ENCODE data around the gene LRRC57. TPM values are rescaled to one million over a fixed set of nuclear protein-coding genes. Genes with fewer than 3 reads are reported as not detected.

The LRRC57 gene
- total and polyA plus RNA-seq, 4 experiments from 2014 or later, result 6.6 to 20.0 (median 14.1) TPM

GRCh38 chr15:42502477-42502876, 46.1 kb downstream of the LRRC57 start:
- Histone ChIP-seq H3K27ac (ENCODE audit: low read depth, low read length) (no peak overlapping the region), H3K4me1 (ENCODE audit: insufficient read depth, low read length) (peaks cover 13% of the 10 kb centered on the region), H3K36me3 (ENCODE audit: insufficient read depth, low read length) (no peaks in the 10 kb centered on the region), H3K9me3 (ENCODE audit: control insufficient read depth in 1 of 2, low read length in 2 of 2) (no peaks in the 10 kb centered on the region), H3K27me3 (ENCODE audit: insufficient read depth, low read length) (no peaks in the 10 kb centered on the region), H3K4me3 (ENCODE audit: low read length in 2 of 2) (no peak overlapping the region)
- H3K27ac Mint-ChIP-seq, result no peak overlapping the region
- H3K9me3 Mint-ChIP-seq, result no peaks in the 10 kb centered on the region
- peaks cover 14 to 29% (median 21%) of the 10 kb centered on the region in 4 donors for H3K4me1 Mint-ChIP-seq
- H3K27me3 Mint-ChIP-seq, result no peaks in the 10 kb centered on the region
- ChIA-PET CTCF (ENCODE audit: partially characterized antibody) (interaction anchor here (1.4 kb wide), 1 partner anchor 13 kb away, joined by 3 read pairs; no protein-coding TSS in a partner anchor), POLR2A (ENCODE audit: partially characterized antibody) (interaction anchor here (1.1 to 1.4 kb wide), 2 partner anchors 12 to 15 kb away, joined by 3 to 7 read pairs; partner anchors contain the start of gene ZNF106)
- DNase-seq, result no peak
- H3K36me3 Mint-ChIP-seq, result peaks cover 0 to 6% of the 10 kb centered on the region in 2 donors
- no peak overlapping the region for H3K4me3 Mint-ChIP-seq
- intact Hi-C loops (cut with micrococcal nuclease), result no loop called here

GRCh38 chr15:42499858-42500609, 48.6 kb downstream of the LRRC57 start:
- Mint-ChIP-seq H3K27ac (peak overlapping the region in 1 of 7 donors; percentile 11), H3K36me3 (peaks cover 0 to 11% of the 10 kb centered on the region in 2 donors), H3K27me3 (no peaks in the 10 kb centered on the region), H3K4me3 (no peak overlapping the region), H3K9me3 (no peaks in the 10 kb centered on the region), H3K4me1 (peaks cover 28 to 53% (median 40%) of the 10 kb centered on the region in 4 donors)
- ChIA-PET POLR2A (ENCODE audit: partially characterized antibody) (interaction anchor here (2.9 kb wide), 1 partner anchor 9 kb away, joined by 17 read pairs; the partner anchor contains the start of gene ZNF106), CTCF (ENCODE audit: partially characterized antibody) (interaction anchor here (1.2 kb wide), 1 partner anchor 426 kb away, joined by 3 read pairs; no protein-coding TSS in a partner anchor)
- Histone ChIP-seq H3K36me3 (ENCODE audit: insufficient read depth, low read length) (no peaks in the 10 kb centered on the region), H3K27ac (ENCODE audit: low read depth, low read length) (no peak overlapping the region), H3K4me1 (ENCODE audit: insufficient read depth, low read length) (peaks cover 24% of the 10 kb centered on the region), H3K4me3 (ENCODE audit: low read length in 2 of 2) (no peak overlapping the region), H3K9me3 (ENCODE audit: control insufficient read depth in 1 of 2, low read length in 2 of 2) (no peaks in the 10 kb centered on the region), H3K27me3 (ENCODE audit: insufficient read depth, low read length) (no peaks in the 10 kb centered on the region)
- DNase-seq, result no peak
- intact Hi-C loops (cut with micrococcal nuclease), result no loop called here

GRCh38 chr15:42498212-42499068, 50.2 kb downstream of the LRRC57 start:
- H3K27me3 ChIP-seq (ENCODE audit: insufficient read depth, low read length), result no peaks in the 10 kb centered on the region
- intact Hi-C loops (cut with micrococcal nuclease), result no loop called here
- no peak overlapping the region for H3K4me3 ChIP-seq (ENCODE audit: low read length in 2 of 2)
- H3K36me3 ChIP-seq (ENCODE audit: insufficient read depth, low read length), result no peaks in the 10 kb centered on the region
- H3K27ac Mint-ChIP-seq, result peak overlapping the region in 6 of 7 donors; percentile 7 to 73 (median 34)
- peaks cover 38 to 66% (median 51%) of the 10 kb centered on the region in 4 donors for H3K4me1 Mint-ChIP-seq
- peaks cover 40% of the 10 kb centered on the region for H3K4me1 ChIP-seq (ENCODE audit: insufficient read depth, low read length)
- ChIA-PET CTCF (ENCODE audit: partially characterized antibody) (no interaction called here), POLR2A (ENCODE audit: partially characterized antibody) (interaction anchor here (1.0 to 2.9 kb wide), 2 partner anchors 7 to 50 kb away, joined by 4 to 17 read pairs; partner anchors contain the start of genes HAUS2, LRRC57 and ZNF106)
- no peaks in the 10 kb centered on the region for H3K27me3 Mint-ChIP-seq
- H3K27ac ChIP-seq (ENCODE audit: low read depth, low read length), result no peak overlapping the region
- DNase-seq, result no peak
- H3K4me3 Mint-ChIP-seq, result peak overlapping the region in 3 of 8 donors; percentile 12 to 52 (median 25)
- peaks cover 0 to 12% of the 10 kb centered on the region in 2 donors for H3K36me3 Mint-ChIP-seq
- H3K9me3 Mint-ChIP-seq, result no peaks in the 10 kb centered on the region
- no peaks in the 10 kb centered on the region for H3K9me3 ChIP-seq (ENCODE audit: control insufficient read depth in 1 of 2, low read length in 2 of 2)

- H3K36me3 ChIP-seq (ENCODE audit: insufficient read depth, low read length), result no peaks in the 10 kb centered on the region
- POLR2A ChIA-PET (ENCODE audit: partially characterized antibody), result interaction anchor here (1.0 to 2.6 kb wide), 10 partner anchors 8 to 287 kb away, joined by 3 to 22 read pairs (median 4); partner anchors contain the start of genes GANC, HAUS2, LRRC57 and STARD9
- CTCF ChIA-PET (ENCODE audit: partially characterized antibody), result interaction anchor here (0.7 to 1.9 kb wide), 5 partner anchors 11 to 54 kb away, joined by 3 to 7 read pairs (median 4); partner anchors contain the start of genes HAUS2 and LRRC57
- H3K27ac ChIP-seq (ENCODE audit: low read depth, low read length), result peak within 1 kb of the TSS; percentile 72
- peaks cover 0 to 20% of the 10 kb centered on the region in 2 donors for H3K36me3 Mint-ChIP-seq
- H3K4me3 Mint-ChIP-seq, result peak within 1 kb of the TSS; percentile 93 to 99 (median 96)
- H3K4me1 Mint-ChIP-seq, result peaks cover 36 to 76% (median 60%) of the 10 kb centered on the region in 4 donors
- peaks cover 0 to 5% (median 0%) of the 10 kb centered on the region in 8 donors for H3K9me3 Mint-ChIP-seq
- peak within 1 kb of the TSS; percentile 89 to 99 (median 96) for H3K27ac Mint-ChIP-seq
- peaks cover 44% of the 10 kb centered on the region for H3K4me1 ChIP-seq (ENCODE audit: insufficient read depth, low read length)
- H3K9me3 ChIP-seq (ENCODE audit: control insufficient read depth in 1 of 2, low read length in 2 of 2), result no peaks in the 10 kb centered on the region
- intact Hi-C loops (cut with micrococcal nuclease), result loop anchor here (1.0 kb wide), 1 partner anchor 80 kb away; the partner anchor contains the start of gene STARD9
- peak; percentile 79 to 89 (median 80) for DNase-seq
- H3K4me3 ChIP-seq (ENCODE audit: low read length in 2 of 2), result peak within 1 kb of the TSS; percentile 77 to 88
- no peaks in the 10 kb centered on the region for H3K27me3 ChIP-seq (ENCODE audit: insufficient read depth, low read length)
- no peaks in the 10 kb centered on the region for H3K27me3 Mint-ChIP-seq
Observed at GRCh38 chr15:42495361-42496212, 53.0 kb downstream of the LRRC57 start, which contains the start of gene SNAP23. TSS of gene SNAP23 (plus strand) at chr15:42495634. CDS start at chr15:42511847, 16,213 bp downstream.

DNA sequence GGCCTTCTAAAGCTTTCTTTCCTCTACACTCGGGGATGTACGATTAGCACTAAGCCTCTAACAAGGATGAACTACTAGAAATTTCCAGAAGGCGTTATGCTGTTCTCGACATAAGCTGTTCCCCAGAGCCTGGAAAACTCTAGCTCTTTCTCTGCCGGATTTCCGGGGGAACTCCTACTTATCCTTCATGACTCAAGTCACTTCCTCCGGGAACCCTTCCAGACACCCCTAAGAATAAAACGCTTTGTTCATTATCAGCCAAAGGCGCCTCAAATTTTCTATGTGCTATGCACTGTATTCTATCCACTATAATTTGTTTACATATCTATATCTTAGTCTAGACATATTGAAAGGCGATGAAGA, 53.6 kb downstream of the LRRC57 start:
- CTCF ChIA-PET (ENCODE audit: partially characterized antibody), result interaction anchor here (0.7 to 1.9 kb wide), 5 partner anchors 11 to 54 kb away, joined by 3 to 7 read pairs (median 4); partner anchors contain the start of genes HAUS2 and LRRC57
- Mint-ChIP-seq H3K9me3 (peaks cover 0 to 5% (median 0%) of the 10 kb centered on the region in 8 donors), H3K4me3 (peak overlapping the region; percentile 93 to 99 (median 96)), H3K36me3 (peaks cover 0 to 23% of the 10 kb centered on the region in 2 donors), H3K27ac (peak overlapping the region; percentile 89 to 99 (median 96)), H3K27me3 (no peaks in the 10 kb centered on the region), H3K4me1 (peaks cover 38 to 79% (median 59%) of the 10 kb centered on the region in 4 donors)
- peaks cover 44% of the 10 kb centered on the region for H3K4me1 ChIP-seq (ENCODE audit: insufficient read depth, low read length)
- intact Hi-C loops (cut with micrococcal nuclease), result loop anchor here (1.0 to 5.0 kb wide), 2 partner anchors 80 to 223 kb away; partner anchors contain the start of genes GANC, STARD9 and TMEM87A
- H3K9me3 ChIP-seq (ENCODE audit: control insufficient read depth in 1 of 2, low read length in 2 of 2), result no peaks in the 10 kb centered on the region
- POLR2A ChIA-PET (ENCODE audit: partially characterized antibody), result interaction anchor here (1.0 to 2.6 kb wide), 9 partner anchors 8 to 286 kb away, joined by 3 to 22 read pairs (median 5); partner anchors contain the start of genes GANC, HAUS2, LRRC57 and STARD9
- DNase-seq, result no peak
- H3K27me3 ChIP-seq (ENCODE audit: insufficient read depth, low read length), result no peaks in the 10 kb centered on the region
- peak overlapping the region; percentile 72 for H3K27ac ChIP-seq (ENCODE audit: low read depth, low read length)
- H3K4me3 ChIP-seq (ENCODE audit: low read length in 2 of 2), result peak overlapping the region; percentile 77 to 88
- no peaks in the 10 kb centered on the region for H3K36me3 ChIP-seq (ENCODE audit: insufficient read depth, low read length)

GRCh38 chr15:42493679-42494078, 54.9 kb downstream of the LRRC57 start:
- DNase-seq, result no peak
- H3K4me3 ChIP-seq (ENCODE audit: low read length in 2 of 2), result no peak overlapping the region
- H3K27ac ChIP-seq (ENCODE audit: low read depth, low read length), result no peak overlapping the region
- Mint-ChIP-seq H3K9me3 (peaks cover 0 to 5% (median 0%) of the 10 kb centered on the region in 8 donors), H3K27ac (peak overlapping the region in 6 of 7 donors; percentile 44 to 89 (median 76)), H3K4me3 (peak overlapping the region; percentile 42 to 78 (median 72)), H3K36me3 (peaks cover 0 to 23% of the 10 kb centered on the region in 2 donors), H3K4me1 (peaks cover 39 to 76% (median 59%) of the 10 kb centered on the region in 4 donors), H3K27me3 (no peaks in the 10 kb centered on the region)
- H3K36me3 ChIP-seq (ENCODE audit: insufficient read depth, low read length), result no peaks in the 10 kb centered on the region
- no peaks in the 10 kb centered on the region for H3K9me3 ChIP-seq (ENCODE audit: control insufficient read depth in 1 of 2, low read length in 2 of 2)
- H3K4me1 ChIP-seq (ENCODE audit: insufficient read depth, low read length), result peaks cover 52% of the 10 kb centered on the region
- ChIA-PET CTCF (ENCODE audit: partially characterized antibody) (no interaction called here), POLR2A (ENCODE audit: partially characterized antibody) (interaction anchor here (0.6 to 1.1 kb wide), 2 partner anchors 10 to 103 kb away, joined by 4 read pairs; no protein-coding TSS in a partner anchor)
- no peaks in the 10 kb centered on the region for H3K27me3 ChIP-seq (ENCODE audit: insufficient read depth, low read length)
- intact Hi-C loops (cut with micrococcal nuclease), result loop anchor here (5.0 kb wide), 1 partner anchor 221 kb away; the partner anchor contains the start of genes GANC and TMEM87A
